ENCODE measurements around the gene TPI1. TPM values are rescaled to one million over a fixed set of nuclear protein-coding genes. Genes with fewer than 3 reads are reported as not detected.

TPI1 gene
- total and polyA plus RNA-seq, 2 of the 8 experiments (the other 6 are each of a cell fraction or from before 2014, with no cell fraction given): 910 to 3,018 TPM

DNA sequence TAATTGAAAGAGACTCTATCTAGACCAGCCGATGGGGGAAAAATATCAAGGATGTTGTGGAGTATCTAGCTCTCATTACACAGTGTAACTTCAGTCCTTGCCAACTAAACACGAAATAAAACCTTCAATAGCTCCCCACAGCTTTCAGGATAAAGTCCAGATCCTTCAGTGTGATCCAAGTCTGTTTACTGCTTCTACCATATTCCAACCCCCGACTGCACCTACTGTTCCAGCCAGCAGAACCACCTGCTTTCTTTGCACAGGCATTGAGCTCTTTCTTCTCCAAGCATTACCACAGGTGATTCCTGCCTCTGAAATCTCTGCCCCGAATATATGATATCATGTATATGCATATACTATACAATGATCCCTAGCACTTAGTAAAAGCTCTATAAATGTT, 35.1 kb downstream of the TPI1 start:
- H3K56ac ChIP-seq (replicated peaks; ENCODE audit: insufficient read length, low read depth, low read length): no peak overlapping the region
- WGBS, 2 experiments (ENCODE audit: extremely low coverage in 1 of 2, insufficient coverage in 1 of 2, insufficient read length in 1 of 2, insufficient replicate concordance in 2 of 2, low coverage in 1 of 2, low lambda C conversion rate in 2 of 2, missing lambda C conversion rate in 1 of 2): 84% methylated on average over 4 of the region's 4 CpGs; no CpG with 5 or more reads in 1 of the 2 experiments
- no peak overlapping the region for H2BK5ac ChIP-seq (ENCODE audit: low read depth, low read length)
- H4K20me1 ChIP-seq (replicated peaks in 1 of 2; ENCODE audit: control insufficient read depth in 1 of 2, insufficient read depth in 2 of 2, low read length in 2 of 2): no peaks in the 10 kb centered on the region
- no peak overlapping the region for H4K91ac ChIP-seq (replicated peaks; ENCODE audit: insufficient read length, low read length)
- no peaks in the 10 kb centered on the region for H3K9me3 ChIP-seq (ENCODE audit: insufficient read depth in 2 of 2, low read depth in 1 of 2, low read length in 1 of 2)
- H3K23ac ChIP-seq (ENCODE audit: insufficient read length): no peak overlapping the region
- H4K5ac ChIP-seq (ENCODE audit: insufficient read length, low read depth, low read length): no peak overlapping the region
- H2BK12ac ChIP-seq (ENCODE audit: low read depth, low read length): peak overlapping the region; percentile 78; the same call in 1 of the 2 replicates
- no peak overlapping the region for H3K4me3 ChIP-seq (ENCODE audit: extremely low read depth in 1 of 4, insufficient read depth in 2 of 4, low read depth in 3 of 4, low read length in 4 of 4)
- H3K4me1 ChIP-seq (replicated peaks in 1 of 4; ENCODE audit: control insufficient read depth in 3 of 4, insufficient read depth in 4 of 4, low read length in 3 of 4): peaks cover 3 to 12% (median 11%) of the 10 kb centered on the region in 4 experiments; a peak in 5 of 7 replicates
- CTCF ChIA-PET (ENCODE audit: partially characterized antibody): interaction anchor here (0.9 to 13.0 kb wide), 8 partner anchors 10 to 206 kb away, joined by 3 to 74 read pairs (median 4); partner anchors contain the start of genes ENO2 and SPSB2
- no peaks in the 10 kb centered on the region for H3K36me3 ChIP-seq (ENCODE audit: control insufficient read depth in 2 of 4, insufficient read depth in 4 of 4, low read length in 3 of 4)
- no peaks in the 10 kb centered on the region for H3K79me2 ChIP-seq (ENCODE audit: control insufficient read depth in 1 of 2, insufficient read depth in 2 of 2, low read length in 2 of 2)
- H2BK120ac ChIP-seq (replicated peaks; ENCODE audit: low read depth, low read length): no peak overlapping the region
- peaks cover 3% of the 10 kb centered on the region; the same call in 1 of the 2 replicates for H3K23me2 ChIP-seq (ENCODE audit: low read depth, low read length)
- no peak overlapping the region for H3K27ac ChIP-seq (ENCODE audit: low read depth, low read length)
- H2AFZ ChIP-seq (ENCODE audit: low read length): no peak overlapping the region
- H2BK15ac ChIP-seq (ENCODE audit: low read length): no peak overlapping the region
- no peaks in the 10 kb centered on the region for H3K79me1 ChIP-seq (ENCODE audit: low read depth, low read length)
- H2AK5ac ChIP-seq (ENCODE audit: low read depth, low read length): no peak overlapping the region; the same call in 1 of the 2 replicates
- H2BK20ac ChIP-seq (ENCODE audit: low read length): no peak overlapping the region
- H4K8ac ChIP-seq (ENCODE audit: extremely low read depth, insufficient read depth, low read length): no peak overlapping the region
- H3K14ac ChIP-seq (ENCODE audit: insufficient read length): no peak overlapping the region
- no peak overlapping the region for H3K4me2 ChIP-seq (ENCODE audit: insufficient read depth in 1 of 2, low read depth in 2 of 2, low read length in 2 of 2)
- H3K9ac ChIP-seq (replicated peaks in 1 of 4; ENCODE audit: extremely low read depth in 1 of 4, low read depth in 3 of 4, low read length in 3 of 4): no peak overlapping the region
- peaks cover 0 to 4% (median 0%) of the 10 kb centered on the region in 4 experiments; a peak in 4 of 7 replicates for H3K27me3 ChIP-seq (replicated peaks in 1 of 4; ENCODE audit: control insufficient read depth in 3 of 4, extremely low read depth in 1 of 4, insufficient read depth in 3 of 4, low read length in 3 of 4)
- H3K18ac ChIP-seq (ENCODE audit: extremely low read depth, low read length): no peak overlapping the region
- H3K4ac ChIP-seq (replicated peaks; ENCODE audit: insufficient read length, low read depth, low read length): no peak overlapping the region
- POLR2A ChIA-PET (ENCODE audit: partially characterized antibody): interaction anchor here (3.4 to 39.6 kb wide), 4 partner anchors 10 to 40 kb away, joined by 22 to 1027 read pairs (median 246); partner anchors contain the start of genes ATN1, C12orf57, PTPN6 and RNU7-1
- FAIRE-seq (no peak), DNase-seq (ENCODE audit: low read depth in 1 of 2, low spot score in 2 of 2) (no peak)
- TF ChIP-seq POU5F1 (IDR thresholded peaks at IDR 0.05; ENCODE audit: low read depth, low read length): no peak
- no peak for TF ChIP-seq TAF7 (optimal IDR thresholded peaks at IDR 0.05; ENCODE audit: borderline replicate concordance, low read depth, low read length)
- no peak for TF ChIP-seq JUND (IDR thresholded peaks at IDR 0.05; ENCODE audit: low read length)
- TF ChIP-seq POLR2AphosphoS5 (IDR thresholded peaks at IDR 0.05; ENCODE audit: low read depth, low read length): no peak
- no peak for TF ChIP-seq RXRA (IDR thresholded peaks at IDR 0.05; ENCODE audit: insufficient read depth, low read depth, low read length)
- no peak for TF ChIP-seq RAD21 (IDR thresholded peaks at IDR 0.05 in 1 of 2, conservative IDR thresholded peaks at IDR 0.05 in 1 of 2; ENCODE audit: low read depth in 2 of 2, low read length in 2 of 2)
- no peak for TF ChIP-seq RNF2 (IDR thresholded peaks at IDR 0.05; ENCODE audit: borderline replicate concordance, low read depth, low read length, missing control alignments, poor library complexity, severe bottlenecking)
- TF ChIP-seq GTF2F1 (IDR thresholded peaks at IDR 0.05; ENCODE audit: borderline replicate concordance, low read depth, low read length): no peak
- TF ChIP-seq, protein P1, sequence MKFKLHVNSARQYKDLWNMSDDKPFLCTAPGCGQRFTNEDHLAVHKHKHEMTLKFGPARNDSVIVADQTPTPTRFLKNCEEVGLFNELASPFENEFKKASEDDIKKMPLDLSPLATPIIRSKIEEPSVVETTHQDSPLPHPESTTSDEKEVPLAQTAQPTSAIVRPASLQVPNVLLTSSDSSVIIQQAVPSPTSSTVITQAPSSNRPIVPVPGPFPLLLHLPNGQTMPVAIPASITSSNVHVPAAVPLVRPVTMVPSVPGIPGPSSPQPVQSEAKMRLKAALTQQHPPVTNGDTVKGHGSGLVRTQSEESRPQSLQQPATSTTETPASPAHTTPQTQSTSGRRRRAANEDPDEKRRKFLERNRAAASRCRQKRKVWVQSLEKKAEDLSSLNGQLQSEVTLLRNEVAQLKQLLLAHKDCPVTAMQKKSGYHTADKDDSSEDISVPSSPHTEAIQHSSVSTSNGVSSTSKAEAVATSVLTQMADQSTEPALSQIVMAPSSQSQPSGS (IDR thresholded peaks at IDR 0.05; ENCODE audit: low read length): no peak

All from H1 (cell line).